HG02970 (cell line): ENCODE measurements around the gene NDUFB7.
"Not testable (repeated sequence)": the region's sequence is repeated elsewhere in the genome, so short reads cannot be mapped to it uniquely, and the experiment has no call there.

Source experiments
- ATAC-seq: cut with Tn5 transposase; IDR thresholded peaks from one replicate; pipeline ENCODE4 v1.9.1; 2021; ENCODE audit warnings: mild to moderate bottlenecking, moderate library complexity, moderate number of reproducible peaks; ENCODE audit not compliant: unreplicated experiment, low FRiP score

Gene NDUFB7

DNA sequence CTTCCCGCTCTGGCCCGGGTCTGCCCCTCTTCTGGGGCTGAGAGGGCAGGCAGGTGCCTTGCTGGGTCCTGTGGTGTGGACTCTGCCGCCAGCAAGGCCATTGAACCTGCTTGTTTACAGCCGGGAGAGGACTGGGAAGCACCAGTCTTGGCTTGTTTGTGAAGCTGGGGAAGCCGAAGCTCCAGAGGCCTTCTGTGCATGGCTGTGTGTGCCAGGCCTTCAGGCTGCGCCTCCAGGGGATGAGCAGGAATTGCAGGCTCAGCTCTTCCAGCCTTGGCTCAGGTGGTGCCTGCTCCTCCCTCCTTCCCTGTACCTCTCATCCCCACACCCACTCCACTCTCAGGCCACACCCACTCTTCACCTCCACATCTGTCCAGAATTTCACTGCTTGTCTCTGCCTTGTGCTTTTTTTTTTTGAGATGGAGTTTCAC is 17.5 kb downstream of the NDUFB7 start:
- no peak for ATAC-seq

DNA sequence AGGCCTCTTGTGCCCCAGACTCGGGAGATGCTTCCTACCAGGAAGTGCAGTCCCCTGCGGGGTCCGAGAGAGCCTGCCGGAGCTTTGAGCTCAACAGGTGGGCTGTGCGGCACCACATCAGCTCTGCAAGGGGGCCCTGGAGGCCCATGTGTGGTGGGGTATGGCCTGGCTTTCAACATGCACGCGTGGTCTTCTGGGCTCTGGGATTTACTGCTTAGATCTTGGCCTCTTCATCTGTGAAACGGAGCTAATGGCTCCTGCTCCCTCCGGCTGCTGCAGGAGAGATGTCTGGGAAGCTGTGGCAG is 18.0 kb downstream of the NDUFB7 start:
- no peak for ATAC-seq

GRCh38 chr19:14553042-14553938 is 18.6 kb downstream of the NDUFB7 start:
- no peak for ATAC-seq

GRCh38 chr19:14552006-14552360 is 19.9 kb downstream of the NDUFB7 start:
- ATAC-seq = not testable (repeated sequence)

DNA sequence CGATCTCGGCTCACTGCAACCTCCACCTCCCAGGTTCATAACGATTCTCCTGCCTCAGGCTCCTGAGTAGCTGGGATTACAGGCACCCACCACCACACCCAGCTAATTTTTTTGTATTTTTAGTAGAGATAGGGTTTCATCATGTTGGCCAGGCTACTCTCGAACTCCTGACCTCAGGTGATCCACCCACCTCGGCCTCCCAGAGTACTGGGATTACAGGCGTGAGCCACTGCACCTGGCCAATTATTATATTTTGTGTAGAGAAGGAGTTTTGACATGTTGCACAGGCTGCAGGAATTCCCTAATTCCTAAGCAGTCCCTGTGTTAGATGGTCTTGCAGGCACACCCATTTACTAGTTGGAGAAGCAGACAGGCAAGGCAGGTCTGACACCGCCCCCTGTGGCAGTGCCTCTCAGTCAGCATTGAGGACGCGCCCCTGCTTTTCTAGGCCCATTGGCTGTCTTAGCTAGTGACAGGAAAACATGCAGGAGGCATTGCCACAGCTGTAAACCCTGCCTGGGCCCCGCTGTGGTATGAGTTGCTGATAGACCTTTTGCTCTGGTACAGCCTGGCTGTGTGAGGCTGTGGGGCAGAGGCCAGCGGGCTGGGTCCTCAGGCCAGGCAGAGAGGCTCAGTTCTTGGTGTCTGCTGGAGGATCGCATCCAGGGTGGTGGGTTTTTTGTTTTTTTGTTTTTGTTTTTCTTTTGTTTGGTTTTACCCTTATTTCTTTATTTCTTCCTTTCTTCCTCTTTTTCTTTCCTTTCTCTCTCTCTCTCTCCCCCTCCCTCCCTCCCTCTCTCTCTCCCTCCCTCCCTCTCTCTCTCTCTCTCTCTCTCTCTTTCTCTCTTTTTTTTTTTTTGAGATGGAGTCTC is 20.5 kb downstream of the NDUFB7 start:
- not testable (repeated sequence) for ATAC-seq

DNA sequence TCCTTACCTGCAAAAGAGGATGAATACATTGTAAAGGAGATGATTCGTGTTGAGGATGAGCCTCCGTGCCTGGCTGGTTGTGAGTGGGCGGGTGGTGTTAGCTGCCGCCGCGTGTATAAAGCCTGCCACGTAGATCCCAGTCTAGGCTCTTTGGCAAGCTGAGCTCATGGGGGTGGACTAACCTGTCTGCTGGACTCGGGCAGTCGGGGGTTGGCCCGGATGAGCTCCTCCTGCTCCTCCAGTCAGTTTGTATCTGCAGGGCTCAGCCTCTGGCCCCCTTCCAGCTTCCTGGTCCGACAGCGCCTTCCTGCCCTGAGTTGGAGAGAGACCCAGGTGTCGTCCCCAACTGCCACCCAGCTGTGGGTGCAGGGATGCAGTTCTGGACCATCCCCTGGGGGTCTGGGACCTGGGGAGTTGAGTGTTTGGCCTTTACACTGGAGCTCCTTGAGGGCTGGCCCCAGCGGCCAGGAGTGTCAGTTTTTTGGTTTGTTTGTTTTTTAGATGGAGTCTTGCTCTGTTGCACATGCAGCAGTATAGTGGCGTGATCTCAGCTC is 21.6 kb downstream of the NDUFB7 start:
- no peak for ATAC-seq

GRCh38 chr19:14545716-14546082 is 26.2 kb downstream of the NDUFB7 start:
- no peak for ATAC-seq

DNA sequence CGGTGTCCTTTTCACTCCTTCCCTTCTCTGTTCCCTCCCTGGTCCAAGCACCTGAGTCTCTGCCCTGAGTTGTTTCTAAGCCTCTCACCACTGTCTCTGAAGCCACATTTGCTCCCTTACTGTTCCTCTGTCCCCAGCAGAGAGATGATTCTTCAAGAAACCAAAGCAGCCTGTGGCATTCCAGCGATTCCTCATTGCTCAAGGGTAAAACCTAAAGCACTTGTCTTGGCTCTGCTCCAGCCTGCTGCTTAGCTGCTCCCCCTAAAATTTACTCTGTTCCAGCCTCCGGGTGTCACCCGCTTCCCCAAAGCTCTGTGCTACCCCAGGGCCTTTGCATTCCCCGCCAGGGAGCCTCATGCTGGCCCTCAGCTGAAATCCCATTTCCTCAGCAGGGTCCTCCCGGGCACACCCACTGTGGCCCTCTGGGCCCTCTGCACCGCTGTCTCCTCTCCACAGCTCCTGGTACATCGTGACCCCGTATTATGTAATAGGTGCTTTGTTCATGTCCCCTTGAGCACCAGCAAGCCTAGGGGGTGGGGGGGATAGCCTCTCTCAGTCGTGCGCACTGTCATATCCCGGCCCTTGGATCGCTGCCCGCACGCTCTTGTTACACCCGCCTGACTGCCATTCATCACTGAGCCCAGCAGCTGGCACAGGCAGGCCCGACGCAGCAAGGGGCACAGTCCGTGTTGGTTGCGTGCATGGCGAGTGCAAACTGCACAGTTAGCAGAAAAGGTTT is 26.7 kb downstream of the NDUFB7 start:
- ATAC-seq = no peak

- no peak for ATAC-seq
These were observed 27.8 kb downstream of the NDUFB7 start for GRCh38 chr19:14544047-14544446.

GRCh38 chr19:14542711-14543328 is 29.0 kb downstream of the NDUFB7 start:
- ATAC-seq = no peak

GRCh38 chr19:14541979-14542378 is 29.9 kb downstream of the NDUFB7 start:
- ATAC-seq = not testable (repeated sequence)

DNA sequence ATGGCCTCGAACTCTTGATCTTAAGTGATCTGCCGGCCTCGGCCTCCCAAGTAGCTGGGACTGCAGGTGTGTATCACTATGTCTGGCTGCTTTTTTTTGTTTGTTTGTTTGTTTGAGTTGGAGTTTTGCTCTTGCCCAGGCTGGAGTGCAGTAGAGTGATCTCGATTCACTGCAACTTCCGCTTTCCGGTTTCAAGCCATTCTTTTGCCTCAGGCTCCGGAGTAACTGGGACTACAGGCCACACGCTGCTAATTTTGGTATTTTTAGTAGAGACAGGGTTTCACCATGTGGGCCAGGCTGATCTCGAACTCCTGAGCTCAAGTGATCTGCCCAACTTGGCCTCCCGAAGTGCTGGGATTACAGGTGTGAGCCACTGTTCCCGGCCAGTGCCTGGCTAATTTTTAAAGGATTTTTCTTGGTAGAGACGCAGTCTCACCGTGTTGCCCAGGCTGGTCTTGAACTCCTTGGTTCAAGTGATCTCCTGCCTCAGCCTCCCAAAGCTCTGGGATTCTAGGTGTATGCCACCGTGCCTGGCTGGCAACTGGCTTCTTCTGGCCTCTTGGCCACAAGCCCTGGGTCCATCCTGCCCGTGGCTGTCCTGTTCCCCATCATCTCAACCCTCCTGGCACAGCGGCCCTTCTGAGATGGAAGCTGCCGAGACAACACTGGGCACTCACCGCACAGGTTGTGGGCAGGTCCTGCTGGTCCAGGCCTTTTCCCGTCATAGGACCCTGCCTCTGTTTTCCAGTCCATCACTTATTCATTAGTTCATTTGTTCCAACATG is 30.9 kb downstream of the NDUFB7 start:
- no peak for ATAC-seq

- ATAC-seq = no peak
These were observed 34.8 kb downstream of the NDUFB7 start for GRCh38 chr19:14536926-14537692.

DNA sequence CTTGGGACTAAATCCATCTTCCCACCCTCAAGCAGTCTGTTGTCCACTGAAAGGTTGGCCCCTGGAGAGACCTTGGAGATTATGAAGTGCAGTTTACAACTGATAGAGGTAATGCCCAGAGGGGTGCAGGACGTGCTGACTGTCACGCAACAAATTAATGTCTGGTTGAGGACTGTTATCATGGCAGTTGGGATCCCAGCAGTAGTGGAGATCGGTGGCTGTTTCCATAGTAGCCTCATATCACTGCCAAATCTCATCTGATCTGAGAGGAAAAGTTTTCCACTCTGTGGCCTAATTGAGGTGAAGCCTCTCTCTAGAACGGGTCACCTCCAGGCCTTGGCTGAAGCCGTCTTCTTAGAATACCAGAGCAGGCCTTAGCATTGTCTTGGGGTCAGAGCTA is 38.4 kb downstream of the NDUFB7 start:
- no peak for ATAC-seq

GRCh38 chr19:14530506-14530905 is 41.4 kb downstream of the NDUFB7 start:
- no peak for ATAC-seq

DNA sequence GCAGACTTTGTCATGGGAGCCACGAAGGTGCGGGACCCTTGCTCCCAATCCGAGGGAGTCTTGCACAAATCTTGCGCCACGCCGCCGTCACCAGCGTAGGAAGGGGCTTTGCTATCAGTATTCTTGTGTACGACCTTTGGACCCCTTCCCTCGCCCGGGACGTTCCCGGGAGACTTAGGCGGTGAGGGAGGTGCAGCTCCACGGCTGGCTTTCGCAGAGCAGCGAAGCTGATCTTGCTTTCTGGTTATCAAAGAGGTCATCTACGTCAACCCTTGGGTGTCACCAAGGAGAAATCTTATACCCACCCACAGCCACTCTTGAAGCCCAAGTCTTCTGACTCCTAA is 41.9 kb downstream of the NDUFB7 start:
- no peak for ATAC-seq

GRCh38 chr19:14529254-14530004 is 42.4 kb downstream of the NDUFB7 start, which contains the start of gene TECR:
TSS of gene TECR (plus strand) at chr19:14529594. CDS start at chr19:14529697, 103 bp downstream.
- peak; percentile 94 for ATAC-seq
